Fibroblast of skin of left biceps (primary cell): ENCODE measurements around the gene NAA10.

Experiments used
- DNase-seq, 2 experiments: peaks; one replicate each; pipeline ENCODE4 v3.0.0-alpha.2; 2013; ENCODE audit warnings: low read depth in 2 of 2

The NAA10 gene

DNA sequence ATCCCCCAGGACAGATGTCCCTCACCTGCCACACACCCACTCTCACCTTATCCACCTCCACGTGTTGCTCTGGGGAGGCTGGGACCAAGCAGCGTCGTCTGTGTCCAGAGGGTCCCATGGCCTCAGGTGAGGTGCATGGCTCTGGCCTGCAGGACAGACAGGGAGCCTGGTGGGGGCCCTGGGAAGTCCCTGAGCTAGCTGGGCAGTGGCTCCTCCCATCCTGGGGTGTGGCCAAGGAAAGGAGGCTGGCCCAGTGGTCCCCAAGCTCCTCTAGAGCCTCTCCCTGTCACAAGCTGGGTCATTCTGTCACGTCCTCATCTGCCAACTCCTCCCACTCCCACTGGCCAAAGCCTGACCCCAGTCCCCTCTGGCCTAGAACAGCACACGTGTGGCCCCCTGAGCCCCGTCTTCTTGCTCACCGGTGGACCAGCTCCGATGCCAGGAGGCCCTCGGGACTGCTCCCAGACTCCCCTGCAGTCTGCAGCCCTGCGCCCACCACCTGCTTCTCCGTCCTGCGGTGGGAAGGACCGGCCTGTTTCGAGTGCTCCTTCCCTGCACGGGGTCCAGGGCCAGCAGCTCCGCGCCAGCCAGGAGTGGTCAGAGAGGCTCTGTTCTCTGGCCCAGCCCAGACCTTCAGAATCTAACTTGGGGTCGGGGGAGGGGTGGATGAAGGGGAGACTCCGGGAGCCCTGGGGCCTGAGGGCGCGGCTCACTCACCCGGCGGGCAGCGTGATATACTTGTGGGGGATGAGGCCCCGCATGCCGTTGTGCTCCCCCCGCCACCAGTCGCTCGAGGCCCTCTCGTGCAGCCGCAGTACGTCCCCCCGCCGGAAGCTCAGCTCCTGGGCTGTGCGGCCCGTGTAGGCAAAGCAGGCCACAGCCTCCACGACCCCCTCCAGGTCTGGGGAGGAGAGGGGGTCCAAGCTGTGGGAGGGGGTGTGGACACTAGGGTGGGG lies 25.5 kb downstream of the NAA10 start:
- no peak for DNase-seq

DNA sequence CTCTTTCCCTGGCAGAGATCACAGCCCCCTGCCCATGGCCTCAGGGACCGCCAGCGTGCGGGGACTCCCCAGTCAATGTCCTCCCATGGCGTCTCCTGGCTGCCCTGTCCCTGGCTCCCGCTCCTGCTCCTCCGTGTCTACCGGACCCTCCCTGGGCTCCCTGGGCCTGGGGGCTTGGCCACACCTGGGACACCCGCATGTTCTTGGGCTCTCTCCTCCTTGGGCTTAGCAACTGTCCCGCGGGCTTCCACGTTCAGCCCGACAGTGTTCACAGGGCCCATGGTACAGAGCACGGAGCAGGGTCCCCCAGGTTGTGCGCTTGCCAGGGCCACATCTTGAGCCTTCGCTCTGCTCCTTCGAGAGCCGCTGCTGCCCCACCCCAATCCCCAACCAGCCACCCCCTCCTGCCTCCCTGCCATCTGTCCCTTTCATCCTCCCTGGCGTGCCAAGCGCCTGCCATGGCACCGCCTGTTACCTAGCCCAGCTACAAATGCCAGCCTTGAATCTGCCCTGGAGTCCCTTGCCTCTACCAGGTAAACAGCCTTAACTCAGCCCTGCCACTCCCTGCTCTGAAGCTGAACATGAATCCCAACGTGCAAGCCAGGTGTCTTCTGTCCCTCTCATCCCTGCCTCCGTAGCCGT lies 26.5 kb downstream of the NAA10 start:
- no peak for DNase-seq

DNA sequence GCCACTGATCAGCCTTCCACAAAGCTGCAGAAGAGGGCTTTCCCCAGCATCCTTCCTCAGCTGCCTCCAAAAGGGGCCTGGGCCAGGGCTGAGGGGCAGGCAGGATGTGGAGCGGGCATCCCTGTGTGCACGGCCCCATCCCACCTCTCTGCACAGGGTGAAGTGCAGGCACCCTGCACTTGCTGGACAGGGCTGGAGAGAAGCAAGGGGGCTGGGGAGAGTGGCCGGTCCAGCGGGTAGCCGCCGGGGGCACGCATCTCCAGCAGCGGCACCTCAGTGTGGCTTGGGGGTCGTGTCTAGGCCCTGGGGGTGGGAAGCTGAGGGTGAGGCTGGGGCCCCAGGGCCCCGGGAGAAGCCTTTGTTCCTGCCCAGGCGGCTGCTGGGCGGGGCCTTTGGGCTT lies 27.4 kb downstream of the NAA10 start:
- DNase-seq, result no peak

- no peak for DNase-seq
Measured at GRCh38 chrX:153906126-153906917, 28.5 kb downstream of the NAA10 start.

DNA sequence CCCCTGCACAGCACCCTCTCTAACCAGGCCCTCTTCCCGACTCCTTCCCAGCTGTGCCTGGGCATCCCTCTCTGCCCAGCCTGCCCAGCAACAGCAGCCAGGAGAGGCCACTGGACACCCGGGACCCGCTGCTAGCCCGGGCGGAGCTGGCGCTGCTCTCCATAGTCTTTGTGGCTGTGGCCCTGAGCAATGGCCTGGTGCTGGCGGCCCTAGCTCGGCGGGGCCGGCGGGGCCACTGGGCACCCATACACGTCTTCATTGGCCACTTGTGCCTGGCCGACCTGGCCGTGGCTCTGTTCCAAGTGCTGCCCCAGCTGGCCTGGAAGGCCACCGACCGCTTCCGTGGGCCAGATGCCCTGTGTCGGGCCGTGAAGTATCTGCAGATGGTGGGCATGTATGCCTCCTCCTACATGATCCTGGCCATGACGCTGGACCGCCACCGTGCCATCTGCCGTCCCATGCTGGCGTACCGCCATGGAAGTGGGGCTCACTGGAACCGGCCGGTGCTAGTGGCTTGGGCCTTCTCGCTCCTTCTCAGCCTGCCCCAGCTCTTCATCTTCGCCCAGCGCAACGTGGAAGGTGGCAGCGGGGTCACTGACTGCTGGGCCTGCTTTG lies 29.2 kb downstream of the NAA10 start:
- no peak for DNase-seq

DNA sequence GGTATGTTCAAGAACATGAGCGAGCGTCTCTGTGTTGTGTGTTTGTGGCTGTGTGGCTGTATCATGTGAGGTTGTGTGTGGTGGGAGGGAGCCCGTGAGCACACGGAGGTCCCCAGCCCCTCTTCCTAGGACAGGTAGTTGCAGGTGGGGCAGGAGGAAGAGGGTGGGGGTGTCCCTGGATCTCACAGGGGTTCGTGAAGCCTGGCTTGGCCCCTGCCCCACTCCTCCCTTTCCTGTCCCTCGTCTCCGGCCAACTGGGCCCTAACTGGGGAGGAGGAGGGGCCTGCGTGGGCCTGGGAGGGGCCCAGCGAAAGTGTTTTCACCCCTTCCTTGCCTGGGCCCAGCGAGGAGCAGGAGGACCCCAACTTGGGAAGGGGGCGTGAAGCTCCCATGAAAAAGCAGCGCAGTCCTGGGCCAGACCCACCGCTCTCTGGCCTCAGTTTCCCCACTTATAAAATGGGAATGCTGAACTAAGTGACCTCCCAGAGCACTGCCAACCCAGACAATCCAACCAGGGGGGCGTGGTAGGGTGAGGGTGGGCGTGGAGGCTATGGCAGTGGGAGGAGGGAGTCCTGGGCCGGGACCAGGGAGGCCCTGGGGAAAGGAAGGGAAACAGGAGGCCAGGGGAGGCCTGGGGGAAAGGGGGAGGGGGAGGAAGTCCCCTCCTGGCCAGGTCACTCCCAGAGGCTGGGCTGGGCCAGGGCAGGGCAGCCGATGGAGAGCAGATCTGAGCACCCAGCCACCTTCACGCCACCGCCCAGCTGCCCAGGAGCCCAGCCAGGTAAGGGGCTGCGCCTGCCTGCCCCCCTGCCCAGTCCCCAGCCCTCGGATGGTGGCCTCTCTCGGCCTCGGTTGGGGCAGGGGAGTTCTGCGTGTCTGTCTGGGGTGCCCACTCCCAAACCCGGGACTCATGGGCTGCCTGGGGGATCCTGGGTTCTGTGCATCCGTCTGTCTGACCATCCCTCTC lies 30.6 kb downstream of the NAA10 start, which contains the start of gene AVPR2:
AVPR2 (plus strand) TSS at position 683 of the 967 bp plus-strand sequence. CDS start 473 bp downstream, outside the sequence.
- DNase-seq, result no peak

DNA sequence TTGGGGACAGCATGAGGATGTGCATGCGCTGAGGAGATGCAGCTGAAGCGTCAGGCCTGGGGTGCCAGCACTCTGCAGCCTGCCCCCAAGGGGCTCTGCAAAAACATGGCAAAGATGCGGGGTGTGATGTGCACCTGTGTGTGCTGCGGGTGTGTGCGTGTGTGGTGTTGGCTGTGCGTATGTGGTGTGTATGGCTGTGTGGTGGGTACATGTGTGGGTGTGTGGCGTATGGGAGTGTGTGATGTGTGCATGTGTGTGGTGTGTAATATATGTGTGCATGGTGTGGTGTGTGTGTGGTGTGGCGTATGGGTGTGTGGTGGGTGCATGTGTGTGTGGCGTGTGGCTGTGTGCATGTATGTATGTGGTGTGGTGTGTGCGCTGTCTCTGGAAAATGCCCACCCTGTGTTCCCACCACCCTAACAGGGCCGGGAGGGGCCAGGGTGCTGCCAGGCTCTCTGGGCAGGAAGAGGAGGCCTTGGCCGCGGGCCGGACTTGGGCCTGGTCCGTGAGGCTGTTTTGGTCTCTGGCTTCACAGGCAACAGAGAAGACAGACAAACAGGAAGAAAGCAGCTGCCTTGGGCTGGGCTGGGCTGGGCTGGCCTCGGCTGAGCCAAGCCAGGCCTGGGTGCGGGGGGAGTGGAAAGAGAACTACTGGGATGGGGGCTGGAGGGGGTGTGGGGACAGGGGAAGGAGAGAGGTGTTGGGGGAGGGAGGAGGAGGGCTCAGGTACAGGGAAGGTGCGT lies 31.4 kb downstream of the NAA10 start:
- no peak for DNase-seq

DNA sequence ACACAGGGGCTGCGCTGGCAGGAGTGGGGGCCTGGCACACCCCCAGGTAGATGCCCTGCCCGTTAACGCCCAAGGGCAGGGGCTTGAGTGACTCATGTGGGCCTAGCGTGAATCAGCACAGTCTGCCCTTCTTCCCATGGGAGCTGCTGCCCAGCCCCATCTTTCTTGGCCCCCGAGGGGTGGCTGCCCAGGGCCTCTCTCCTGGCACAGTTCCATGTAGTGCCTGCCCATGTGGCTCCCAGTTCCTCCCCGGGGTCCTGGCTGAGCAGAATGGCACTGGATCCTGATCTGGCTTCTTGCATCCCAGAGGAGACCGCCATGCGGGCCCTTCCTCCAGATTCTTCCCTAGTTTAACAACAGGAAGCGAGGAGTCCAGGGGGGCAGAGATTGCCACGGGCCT lies 32.5 kb downstream of the NAA10 start:
- DNase-seq, result no peak

- DNase-seq, result no peak
Measured at GRCh38 chrX:153901753-153902140, 33.1 kb downstream of the NAA10 start.

DNA sequence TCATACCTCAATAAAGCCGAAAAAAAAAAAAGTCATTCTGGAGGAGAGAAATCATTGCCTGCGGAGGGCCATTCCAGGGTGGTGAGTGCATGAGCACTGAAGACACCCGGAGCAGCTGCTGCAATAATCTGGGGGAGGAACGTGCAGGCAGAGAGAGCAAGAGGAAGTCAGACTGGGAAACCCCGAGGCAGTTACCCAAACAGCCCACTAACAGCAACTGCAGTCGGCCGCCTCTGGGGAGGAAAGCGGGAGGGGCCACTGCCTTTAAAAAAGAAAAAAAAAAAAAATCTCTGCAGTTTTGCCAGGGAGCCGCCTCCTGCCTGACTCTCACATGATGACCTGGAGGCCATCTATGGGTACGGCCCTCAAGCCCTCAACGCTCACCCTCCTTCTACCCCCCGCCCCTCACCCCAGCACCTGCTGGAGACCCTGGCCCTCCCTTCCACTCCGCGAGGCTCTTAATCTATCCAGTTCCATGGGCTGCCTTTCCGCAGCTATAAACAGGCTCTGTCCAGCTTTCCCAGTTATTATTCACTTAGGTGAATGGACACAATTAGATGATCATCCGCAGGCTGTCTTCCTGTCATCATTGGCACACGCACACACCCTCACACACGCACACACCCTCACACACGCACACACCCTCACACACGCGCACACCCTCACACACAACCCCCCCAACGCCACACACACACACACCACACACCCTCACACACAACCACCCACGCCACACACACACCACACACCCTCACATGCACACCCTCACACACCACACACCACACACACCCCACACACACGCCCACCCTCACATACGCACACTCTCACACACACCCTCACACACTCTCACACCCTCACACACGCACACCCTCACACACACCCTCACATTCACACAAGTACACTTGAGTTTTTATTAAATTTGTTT lies 33.7 kb downstream of the NAA10 start:
- peak; percentile 56 to 57 for DNase-seq

- no peak for DNase-seq
Measured at GRCh38 chrX:153897899-153898298, 36.9 kb downstream of the NAA10 start.

GRCh38 chrX:153889123-153889522 lies 45.7 kb downstream of the NAA10 start:
- DNase-seq, result no peak

DNA sequence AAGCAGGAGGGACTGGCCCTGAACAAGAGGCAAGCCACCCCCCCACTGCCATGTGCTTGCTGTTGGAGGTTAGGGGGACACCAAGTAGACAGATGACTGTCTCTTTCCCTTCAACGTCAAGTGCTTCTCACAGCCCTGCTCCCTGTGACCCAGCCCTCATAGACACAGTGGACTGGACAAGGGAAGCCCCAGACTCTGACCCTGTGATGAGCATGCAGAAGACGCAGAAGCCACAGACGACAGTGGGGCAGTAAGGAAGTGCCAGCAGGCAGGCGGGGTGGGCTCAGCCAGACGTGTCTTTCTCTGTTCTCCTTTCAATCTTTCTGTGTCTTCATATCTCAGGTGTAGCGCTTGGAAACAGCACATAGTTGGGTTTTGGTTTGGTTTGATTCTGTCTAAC lies 46.5 kb downstream of the NAA10 start:
- DNase-seq, result no peak

DNA sequence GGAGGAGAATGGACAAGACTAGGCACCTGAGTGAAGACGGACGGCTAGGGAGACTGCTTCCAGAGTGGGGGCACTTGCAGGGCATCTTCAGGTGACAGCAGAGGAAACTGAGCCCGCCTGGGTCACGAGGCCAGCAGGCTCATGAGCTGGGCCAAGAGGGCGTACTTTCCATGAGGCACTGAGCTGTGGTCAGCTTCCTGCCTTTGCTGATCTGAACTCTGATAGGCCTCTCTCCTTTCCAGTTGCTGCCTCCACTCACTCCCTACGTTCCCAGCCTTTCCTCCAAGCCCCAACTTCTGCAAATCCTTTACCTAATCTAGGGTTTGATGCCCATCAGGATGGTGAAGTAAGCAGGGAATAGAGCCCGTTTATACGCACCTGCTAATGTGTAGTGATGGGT lies 47.5 kb downstream of the NAA10 start:
- DNase-seq, result no peak

DNA sequence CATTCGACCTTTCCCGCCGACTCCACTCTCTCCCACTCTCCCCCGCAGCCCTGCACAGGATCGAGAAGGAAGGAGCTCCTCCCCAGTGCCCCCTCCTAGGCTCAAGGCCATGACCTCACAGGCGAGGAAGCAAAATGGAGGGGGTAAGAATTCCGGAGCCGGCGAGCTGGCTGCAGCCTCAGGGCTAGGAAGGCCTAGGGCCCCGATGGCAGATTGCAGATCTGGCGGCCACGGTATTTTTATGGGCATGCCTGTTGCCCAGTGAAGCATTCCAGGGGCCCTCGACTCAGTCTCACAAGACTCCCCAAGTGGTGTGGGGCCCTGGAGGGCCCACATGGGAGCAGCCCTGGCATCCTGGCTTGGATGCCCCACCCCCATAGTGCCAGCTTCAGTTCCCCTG lies 47.9 kb downstream of the NAA10 start:
- no peak for DNase-seq

GRCh38 chrX:153885968-153886903 lies 48.6 kb downstream of the NAA10 start, which contains the start of gene L1CAM:
L1CAM (minus strand) TSS chrX:153886173; CDS start chrX:153875836, 10,337 bp downstream.
- DNase-seq, result no peak

DNA sequence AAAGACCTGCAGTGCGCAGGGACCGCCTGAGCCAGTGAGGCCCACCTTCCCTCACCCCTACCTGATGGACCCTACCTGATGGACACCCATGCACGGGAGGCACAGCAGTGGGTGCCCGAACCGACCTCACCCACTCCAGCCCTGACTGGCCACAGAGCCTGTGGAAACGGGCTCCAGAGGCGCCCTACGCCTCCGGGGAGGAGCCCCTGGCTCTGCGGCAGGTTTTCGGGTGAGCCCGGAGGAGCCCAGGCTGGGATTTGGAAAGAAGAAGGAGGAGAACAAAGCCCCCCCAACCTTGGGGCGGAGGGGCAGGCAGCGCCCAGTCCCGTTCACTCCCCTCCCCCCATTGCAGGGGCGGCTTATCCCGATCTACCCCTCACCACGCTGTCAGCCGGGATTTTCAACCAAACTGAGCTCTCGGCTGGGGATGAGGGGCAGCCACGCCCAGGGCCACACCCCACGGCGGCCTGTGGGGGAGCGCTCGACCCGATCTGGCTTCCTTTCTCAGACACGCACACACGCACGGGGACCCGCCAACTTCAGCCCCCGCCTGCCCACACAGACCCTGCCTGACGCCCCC lies 49.5 kb downstream of the NAA10 start:
- no peak for DNase-seq
